Stimulated activated CD4-positive, alpha-beta T cell treated with anti-CD3 and anti-CD28 coated beads, Interleukin-1b, Interleukin-23, amount 100 ng/mL, for 1 hour (primary cell): ENCODE results near the gene CCDC127.
"Not testable (repeated sequence)": the region's sequence is repeated elsewhere in the genome, so short reads cannot be mapped to it uniquely, and the experiment has no call there.

Experiments used
- DNase-seq, 2 donors: peaks; one replicate each; pipeline ENCODE4 v3.0.0-alpha.2; 2020; ENCODE audit warnings: low read depth in 2 of 2

The CCDC127 gene

GRCh38 chr5:173392-174290 lies 44.3 kb downstream of the CCDC127 start:
- DNase-seq = no peak

GRCh38 chr5:172841-173251 lies 45.1 kb downstream of the CCDC127 start:
- no peak for DNase-seq

GRCh38 chr5:172421-172820 lies 45.5 kb downstream of the CCDC127 start:
- DNase-seq = no peak

GRCh38 chr5:171801-172331 lies 46.1 kb downstream of the CCDC127 start:
- no peak for DNase-seq

GRCh38 chr5:170971-171800 lies 46.8 kb downstream of the CCDC127 start:
- DNase-seq = no peak

GRCh38 chr5:169728-170094 lies 48.2 kb downstream of the CCDC127 start:
- DNase-seq = no peak

- DNase-seq = no peak
Observed at GRCh38 chr5:169071-169727, 48.8 kb downstream of the CCDC127 start.

- no peak for DNase-seq
Observed at GRCh38 chr5:167982-168660, 49.8 kb downstream of the CCDC127 start.

- no peak for DNase-seq
Observed at GRCh38 chr5:167511-167910, 50.4 kb downstream of the CCDC127 start.

GRCh38 chr5:166441-167372 lies 51.2 kb downstream of the CCDC127 start:
- DNase-seq = no peak

GRCh38 chr5:164783-165182 lies 53.2 kb downstream of the CCDC127 start:
- not testable (repeated sequence) for DNase-seq

GRCh38 chr5:164244-164643 lies 53.7 kb downstream of the CCDC127 start:
- DNase-seq = no peak

- no peak for DNase-seq
Observed at GRCh38 chr5:163841-164240, 54.1 kb downstream of the CCDC127 start.

- DNase-seq = no peak
Observed at GRCh38 chr5:163338-163620, 54.7 kb downstream of the CCDC127 start.

GRCh38 chr5:162565-163337 lies 55.2 kb downstream of the CCDC127 start:
- DNase-seq = no peak

GRCh38 chr5:162190-162564 lies 55.8 kb downstream of the CCDC127 start:
- no peak for DNase-seq

GRCh38 chr5:161803-162110 lies 56.2 kb downstream of the CCDC127 start:
- DNase-seq = no peak

GRCh38 chr5:160921-161802 lies 56.8 kb downstream of the CCDC127 start:
- no peak for DNase-seq

GRCh38 chr5:160173-160510 lies 57.8 kb downstream of the CCDC127 start:
- no peak for DNase-seq
